ENCODE results near the gene DPP7.
A peak's percentile ranks its signal among the peaks of the same experiment; 100 is the strongest.

The DPP7 gene

DNA sequence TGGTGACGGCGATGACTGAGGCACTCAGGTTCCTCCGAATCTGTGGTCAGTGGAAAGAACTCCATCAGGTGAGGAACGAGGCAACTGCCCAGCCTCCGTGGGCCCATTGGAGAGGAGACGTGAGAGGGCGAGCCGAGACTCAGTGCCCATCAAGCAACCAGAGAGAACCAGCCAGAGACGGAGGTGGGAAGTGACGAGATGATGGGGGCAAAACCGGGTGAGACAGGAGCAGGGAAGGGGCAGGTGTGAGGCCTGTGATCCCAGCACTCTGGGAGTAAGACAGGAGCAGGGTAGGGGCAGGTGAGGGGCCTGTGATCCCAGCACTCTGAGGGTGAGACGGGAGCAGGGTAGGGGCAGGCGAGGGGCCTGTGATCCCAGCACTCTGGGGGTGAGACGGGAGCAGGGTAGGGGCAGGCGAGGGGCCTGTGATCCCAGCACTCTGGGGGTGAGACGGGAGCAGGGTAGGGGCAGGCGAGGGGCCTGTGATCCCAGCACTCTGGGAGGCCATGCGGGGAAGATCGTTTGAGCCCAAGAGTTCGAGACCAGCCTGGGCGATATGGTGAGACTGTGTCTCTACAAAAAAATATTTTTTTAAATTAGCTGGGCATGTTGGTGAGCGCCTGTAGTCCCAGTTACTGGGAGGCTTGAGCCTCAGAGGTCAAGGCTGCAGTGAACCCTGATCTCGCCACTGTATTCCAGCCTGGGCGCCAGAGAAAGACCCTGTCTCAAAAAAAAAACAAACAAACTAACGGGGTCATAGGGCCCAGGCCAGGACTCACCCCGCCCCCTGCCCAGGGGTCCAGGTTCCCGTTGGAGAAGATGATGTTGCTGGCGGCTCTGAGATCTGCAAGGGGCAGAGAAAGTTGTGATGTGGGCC lies 3.4 kb downstream of the DPP7 start:
- DNase-seq = no peak

DNA sequence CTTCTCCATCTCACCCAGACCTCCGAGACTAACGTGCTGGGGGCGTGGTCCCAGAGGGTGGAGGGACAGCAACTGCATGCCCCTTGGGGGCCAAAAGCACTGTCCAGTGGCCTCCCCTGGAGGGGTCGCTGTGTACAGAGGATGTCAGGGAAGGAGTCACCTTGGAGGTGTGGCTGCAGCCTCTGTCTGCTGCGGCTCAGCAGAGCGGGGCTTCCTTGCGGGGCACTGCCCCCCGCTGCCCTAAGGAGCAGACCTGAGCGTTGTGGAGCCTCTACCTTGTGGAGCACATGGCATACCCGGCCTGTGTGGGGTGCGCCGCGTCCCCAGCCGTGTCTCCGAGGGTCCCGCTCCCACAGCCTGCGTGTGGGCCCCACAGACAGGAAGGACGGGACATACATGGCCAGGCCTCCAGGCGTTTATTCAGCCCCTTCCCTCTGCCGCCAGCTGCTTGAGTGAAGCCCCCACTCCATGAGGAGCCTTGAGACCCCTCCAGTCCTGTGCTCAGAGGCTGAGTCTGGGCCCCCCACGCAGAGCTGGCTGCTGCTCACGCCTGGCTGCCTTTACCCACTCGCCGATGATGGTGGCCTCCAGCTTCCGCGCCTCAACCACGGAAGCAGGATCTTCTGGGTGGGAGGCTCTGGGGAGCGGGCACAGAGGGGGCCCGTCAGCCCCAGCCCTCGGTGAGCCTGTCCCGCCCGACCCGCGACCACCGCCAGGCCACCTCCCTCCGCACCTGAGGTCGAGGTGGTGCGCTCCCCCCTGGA lies 4.2 kb downstream of the DPP7 start:
- no peak for DNase-seq

DNA sequence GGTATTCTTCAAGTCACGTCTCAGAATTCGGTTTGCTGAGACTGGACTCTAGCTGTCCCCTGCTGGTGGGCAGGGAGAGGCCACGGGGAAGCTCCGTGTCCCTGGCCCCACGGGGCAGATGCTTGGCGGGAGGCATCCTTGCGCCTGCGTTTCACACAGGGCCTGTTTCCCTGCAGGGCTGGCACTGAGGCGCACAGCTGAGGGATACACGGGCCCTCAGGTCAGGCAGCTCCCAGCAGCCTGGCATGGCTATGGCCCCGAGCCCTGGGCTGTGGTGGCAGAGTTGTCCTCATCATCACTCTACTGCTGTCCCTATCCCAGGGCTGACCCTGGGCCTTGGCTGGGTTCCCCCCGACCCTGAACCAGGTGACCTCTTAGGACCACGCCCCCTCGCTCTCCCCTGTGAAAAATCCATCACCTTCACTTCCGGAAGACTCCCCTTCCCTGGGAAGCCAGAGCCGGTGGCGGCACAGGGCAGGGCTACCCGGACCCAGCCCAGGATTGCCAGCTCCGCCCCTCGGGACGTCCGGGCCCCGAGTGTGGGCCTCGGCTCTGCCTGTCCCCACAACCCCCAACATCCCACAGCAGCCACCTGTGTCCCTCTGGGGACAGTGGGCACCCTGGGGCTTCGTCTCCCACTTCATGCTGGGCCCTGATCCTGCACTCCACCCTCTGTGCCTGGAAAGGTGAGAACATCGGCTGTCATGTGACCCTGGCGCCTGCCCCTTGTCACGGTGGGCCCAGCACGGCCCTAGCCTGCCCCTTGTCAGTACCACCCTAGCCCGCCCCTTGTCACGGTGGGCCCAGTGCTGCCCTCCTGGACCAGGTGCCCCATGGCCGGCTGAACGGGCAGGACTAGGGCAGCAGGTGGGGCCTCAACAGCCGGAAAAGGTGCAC lies 5.0 kb downstream of the DPP7 start:
- no peak for DNase-seq

DNA sequence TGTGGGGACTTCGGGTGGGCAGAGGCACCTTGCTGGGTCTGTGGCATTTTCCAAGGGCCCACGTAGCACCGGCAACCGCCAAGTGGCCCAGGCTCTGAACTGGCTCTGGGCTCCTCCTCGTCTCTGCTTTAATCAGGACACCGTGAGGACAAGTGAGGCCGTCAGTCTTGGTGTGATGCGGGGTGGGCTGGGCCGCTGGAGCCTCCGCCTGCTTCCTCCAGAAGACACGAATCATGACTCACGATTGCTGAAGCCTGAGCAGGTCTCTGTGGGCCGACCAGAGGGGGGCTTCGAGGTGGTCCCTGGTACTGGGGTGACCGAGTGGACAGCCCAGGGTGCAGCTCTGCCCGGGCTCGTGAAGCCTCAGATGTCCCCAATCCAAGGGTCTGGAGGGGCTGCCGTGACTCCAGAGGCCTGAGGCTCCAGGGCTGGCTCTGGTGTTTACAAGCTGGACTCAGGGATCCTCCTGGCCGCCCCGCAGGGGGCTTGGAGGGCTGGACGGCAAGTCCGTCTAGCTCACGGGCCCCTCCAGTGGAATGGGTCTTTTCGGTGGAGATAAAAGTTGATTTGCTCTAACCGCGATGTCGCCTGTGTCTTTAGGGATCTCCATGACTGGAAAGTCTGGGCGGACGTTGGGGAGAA lies 5.8 kb downstream of the DPP7 start:
- no peak for DNase-seq

DNA sequence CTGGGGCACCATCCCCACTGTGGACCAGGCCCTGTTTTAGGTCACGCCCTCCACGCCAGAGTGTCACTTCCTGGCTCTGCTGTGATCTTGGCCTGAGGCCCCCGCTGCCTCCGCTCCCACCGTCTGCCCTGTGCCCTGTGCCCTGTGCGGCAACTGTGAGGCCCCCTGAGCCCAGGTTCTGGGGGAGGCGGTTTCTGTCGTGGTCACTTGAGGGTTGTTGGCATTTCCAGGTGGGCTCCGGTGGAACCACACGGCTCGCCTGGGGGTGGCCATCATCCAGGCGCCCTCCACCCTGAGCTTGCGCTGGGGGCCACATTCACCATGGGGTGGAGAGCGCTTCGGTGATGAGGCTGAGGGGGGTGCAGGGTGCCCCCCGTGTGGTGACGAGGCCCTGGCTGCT lies 6.6 kb downstream of the DPP7 start:
- DNase-seq = no peak

DNA sequence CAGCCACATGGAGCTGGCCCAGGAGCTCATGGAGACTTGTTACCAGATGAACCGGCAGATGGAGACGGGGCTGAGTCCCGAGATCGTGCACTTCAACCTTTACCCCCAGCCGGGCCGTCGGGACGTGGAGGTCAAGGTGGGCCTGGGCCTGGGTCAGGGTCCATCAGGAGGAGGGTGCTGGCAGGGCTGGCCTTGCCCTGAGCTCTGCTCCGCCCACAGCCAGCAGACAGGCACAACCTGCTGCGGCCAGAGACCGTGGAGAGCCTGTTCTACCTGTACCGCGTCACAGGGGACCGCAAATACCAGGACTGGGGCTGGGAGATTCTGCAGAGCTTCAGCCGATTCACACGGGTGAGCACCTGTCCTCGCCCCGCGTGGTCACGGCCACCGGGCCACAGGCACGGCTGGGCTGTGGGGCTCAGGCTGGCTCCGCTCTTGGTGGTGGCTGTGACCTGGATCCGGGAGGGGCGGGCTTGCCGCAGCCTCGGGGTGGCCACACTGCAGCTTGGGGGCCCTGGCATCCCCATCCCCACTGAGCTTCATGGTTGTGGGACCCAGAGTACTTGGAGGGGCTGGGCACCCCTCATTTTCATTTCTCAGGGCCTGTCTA lies 7.1 kb downstream of the DPP7 start:
- DNase-seq = no peak

DNA sequence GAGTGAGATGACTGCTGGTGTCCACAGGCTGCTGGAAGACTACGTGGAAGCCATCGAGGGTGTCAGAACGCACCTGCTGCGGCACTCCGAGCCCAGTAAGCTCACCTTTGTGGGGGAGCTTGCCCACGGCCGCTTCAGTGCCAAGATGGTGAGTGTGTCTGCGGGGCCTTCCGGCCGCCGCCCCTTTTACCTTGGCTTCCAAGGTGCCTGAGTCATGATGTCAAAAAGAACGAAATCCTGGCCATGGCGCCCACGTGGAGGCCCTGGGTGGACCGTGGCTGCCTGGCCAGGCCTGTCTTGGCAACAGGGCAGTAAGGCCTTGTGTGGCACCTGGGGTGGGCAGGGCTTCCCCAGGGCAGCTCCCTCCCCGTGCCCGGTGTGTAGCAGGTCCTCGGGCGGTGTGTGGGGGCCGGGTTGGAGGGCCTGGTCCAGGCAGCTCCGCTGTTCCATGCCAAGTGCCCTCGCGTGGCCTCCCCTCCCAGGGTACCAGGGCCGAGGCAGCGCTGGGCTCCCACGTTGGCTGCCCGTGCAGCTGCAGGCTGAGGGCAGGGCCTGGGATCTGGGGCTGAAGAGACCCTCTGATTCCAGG lies 7.8 kb downstream of the DPP7 start:
- no peak for DNase-seq

DNA sequence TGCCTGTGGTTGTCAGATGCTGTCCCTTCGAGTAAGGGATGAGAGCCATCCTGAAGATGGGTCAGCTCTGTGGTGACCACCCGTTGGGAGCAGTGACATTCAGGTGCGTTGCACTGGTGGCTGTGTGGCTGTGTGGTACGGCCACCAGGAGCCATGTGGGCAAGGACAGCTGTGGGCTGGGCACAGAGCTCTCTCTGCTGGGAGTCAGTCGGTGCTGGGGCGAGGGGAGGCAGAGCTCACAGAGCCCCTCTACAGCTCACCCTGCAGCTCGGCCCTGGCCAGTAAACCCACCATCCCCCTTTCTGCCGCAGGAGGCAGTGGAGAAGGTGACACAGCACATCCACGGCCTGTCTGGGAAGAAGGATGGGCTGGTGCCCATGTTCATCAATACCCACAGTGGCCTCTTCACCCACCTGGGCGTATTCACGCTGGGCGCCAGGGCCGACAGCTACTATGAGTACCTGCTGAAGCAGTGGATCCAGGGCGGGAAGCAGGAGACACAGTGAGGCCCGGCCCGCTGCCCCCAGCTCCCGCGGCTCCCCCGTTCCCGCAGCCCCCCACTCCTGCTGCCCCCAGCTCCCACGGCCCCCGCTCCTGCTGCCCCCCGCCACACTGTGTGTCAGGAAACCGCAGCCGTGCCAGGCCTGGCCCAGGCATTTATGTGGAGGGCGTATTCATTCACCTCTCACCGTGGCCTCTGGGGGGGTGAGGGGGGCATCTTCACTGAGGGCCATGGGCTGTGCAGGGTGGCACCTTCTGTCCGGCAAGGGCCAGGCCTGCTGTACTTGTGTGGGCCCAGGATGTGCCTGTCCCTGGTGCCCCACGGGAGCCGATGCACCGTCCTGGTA lies 8.5 kb downstream of the DPP7 start:
- no peak for DNase-seq

DNA sequence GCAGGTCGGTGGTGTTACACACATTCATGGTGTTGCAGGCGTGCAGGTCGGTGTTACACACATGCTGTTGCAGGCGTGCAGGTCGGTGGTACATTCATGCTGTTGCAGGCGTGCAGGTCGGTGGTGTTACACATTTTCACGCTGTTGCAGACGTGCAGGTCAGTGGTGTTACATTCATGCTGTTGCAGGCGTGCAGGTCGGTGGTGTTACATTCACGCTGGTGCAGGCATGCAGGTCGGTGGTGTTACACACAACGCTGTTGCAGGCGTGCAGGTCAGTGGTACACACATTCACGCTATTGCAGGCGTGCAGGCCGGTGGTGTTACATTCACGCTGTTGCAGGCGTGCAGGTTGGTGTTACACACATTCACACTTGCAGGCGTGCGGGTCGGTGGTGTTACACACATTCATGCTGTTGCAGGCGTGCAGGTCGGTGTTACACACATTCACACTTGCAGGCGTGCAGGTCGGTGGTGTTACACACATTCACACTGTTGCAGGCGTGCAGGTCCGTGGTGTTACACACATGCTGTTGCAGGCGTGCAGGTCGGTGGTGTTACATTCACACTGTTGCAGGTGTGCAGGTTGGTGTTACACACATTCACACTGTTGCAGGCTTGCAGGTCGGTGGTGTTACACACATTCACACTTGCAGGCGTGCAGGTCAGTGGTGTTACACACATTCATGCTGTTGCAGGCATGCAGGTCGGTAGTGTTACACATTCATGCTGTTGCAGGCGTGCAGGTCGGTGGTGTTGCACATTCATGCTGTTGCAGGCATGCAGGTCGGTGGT lies 11.1 kb downstream of the DPP7 start:
- DNase-seq = no peak

DNA sequence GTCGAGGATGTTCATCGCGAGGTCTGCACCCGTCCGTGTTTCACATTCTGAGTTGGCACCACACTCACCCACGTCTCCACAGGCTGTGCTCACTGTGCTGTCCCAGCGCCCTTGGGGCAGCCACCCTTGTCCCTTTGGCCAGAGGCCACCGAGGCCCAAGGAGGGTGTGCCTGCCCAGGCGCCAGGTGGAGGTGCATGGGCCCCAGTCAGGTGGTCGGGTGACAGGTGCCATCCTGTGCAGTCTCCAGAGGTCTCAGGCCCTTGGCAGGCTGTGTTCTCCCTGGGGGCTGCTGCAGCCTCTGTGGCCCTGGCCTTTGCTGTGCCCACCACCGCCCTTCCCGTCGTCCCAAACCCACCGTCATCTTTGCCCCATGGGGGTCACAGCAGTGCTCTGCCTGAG lies 15.3 kb downstream of the DPP7 start:
- DNase-seq = no peak

DNA sequence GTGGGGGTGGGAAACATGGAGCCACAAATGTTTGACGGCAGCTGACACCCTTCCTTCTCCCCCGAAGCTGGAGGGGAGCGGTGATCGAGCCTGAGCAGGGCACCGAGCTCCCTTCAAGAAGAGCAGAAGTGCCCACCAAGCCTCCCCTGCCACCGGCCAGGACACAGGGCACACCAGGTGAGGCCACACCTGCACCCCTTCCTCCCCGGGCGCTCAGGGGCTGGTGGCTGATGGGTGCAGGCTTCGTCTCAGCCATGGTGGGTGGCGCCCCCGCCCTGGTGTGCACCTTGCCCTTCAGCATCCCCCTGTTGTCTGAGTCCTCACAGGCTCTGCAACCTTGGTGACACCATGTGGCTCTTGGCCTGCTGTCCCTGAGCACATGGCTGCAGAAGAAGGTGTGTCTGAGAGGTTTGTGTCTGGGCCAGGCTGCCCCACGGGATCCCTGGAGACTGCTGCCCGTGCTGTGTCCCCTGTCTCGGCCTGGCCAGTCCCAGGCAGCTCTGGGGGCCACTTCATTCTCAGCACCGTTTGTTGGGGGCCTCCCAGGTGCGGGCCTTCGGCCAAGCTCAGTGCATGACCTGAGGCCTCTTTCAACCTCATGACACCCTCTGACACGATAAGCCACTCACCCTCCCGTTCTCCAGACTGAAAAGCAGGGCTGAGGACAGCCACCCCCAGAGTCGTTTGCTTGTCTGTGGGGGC lies 16.6 kb downstream of the DPP7 start:
- no peak for DNase-seq

DNA sequence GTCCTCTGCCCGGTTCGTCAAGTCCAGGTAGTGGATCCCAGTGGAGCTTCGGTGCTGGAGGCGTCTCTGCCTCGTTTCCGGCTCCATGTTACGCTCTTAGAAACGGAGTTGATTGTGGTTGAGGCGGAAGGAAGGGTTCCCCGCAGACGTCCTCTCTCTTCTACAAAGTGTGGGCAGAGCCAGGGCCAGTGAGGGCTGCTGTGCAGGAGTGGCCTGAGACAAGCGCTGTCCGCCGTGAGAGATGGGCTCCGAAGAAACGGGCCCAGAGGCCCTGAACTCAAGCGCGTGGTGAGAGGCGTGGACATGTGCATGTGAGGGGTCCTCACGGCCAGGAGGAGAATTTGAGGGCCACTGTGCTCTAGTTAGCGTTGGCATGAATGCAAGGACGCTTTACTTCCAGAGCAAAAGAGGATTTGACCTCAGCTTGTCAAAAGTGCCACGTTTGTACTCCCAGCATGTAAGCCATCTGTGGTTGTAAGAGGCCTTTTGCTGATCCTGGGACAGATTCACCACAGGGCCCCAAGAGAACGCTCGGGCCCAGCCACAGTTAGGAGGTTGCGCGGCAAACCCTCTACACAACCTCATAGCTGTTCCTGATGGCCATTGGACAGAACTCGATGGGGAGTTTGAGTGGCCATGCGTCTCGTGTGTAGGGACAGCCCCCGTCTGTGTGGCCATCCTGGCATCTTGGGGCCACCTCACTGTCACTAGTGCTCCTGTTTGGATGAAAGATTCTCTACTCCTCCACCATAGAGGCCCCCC lies 17.6 kb downstream of the DPP7 start:
- no peak for DNase-seq

DNA sequence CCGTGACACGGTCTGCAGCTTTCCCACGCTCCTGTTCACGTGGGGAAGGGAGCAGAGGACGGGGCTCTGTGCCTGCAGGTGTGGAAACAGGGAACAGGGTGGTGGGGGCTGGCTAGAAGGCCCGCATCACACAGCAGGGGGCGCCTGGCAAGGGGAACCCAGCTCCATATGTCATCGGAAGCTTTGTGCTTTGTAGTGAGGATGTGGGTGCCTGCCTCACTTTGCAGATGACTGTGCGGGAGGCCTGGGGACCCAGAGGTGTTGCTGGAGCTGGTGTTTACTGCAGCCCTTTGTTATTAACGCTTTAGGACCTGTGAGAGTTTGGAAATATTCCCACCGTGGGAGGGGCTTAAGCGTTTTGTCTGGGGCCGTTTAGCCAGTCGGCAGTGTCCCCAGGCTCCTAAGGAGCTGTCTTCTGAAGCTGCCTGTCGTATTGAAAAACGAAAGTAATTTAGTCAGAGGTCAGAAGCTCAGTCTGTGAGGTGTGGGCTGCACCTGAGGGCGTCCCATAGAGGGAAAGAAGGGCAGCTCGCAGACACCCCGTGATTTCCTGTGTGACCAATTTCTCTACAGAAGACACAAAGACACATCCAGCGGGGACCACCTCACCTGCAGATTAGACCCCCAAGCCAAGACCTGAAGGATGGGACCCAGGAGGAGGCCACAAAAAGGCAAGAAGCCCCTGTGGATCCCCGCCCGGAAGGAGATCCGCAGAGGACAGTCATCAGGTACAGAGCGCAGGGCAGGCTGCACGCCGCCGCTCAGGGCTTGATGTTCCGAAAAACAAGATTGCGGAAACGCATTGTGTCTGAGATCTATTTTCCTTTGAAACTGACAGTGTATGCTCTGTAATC lies 18.6 kb downstream of the DPP7 start:
- DNase-seq = peak; percentile 87

DNA sequence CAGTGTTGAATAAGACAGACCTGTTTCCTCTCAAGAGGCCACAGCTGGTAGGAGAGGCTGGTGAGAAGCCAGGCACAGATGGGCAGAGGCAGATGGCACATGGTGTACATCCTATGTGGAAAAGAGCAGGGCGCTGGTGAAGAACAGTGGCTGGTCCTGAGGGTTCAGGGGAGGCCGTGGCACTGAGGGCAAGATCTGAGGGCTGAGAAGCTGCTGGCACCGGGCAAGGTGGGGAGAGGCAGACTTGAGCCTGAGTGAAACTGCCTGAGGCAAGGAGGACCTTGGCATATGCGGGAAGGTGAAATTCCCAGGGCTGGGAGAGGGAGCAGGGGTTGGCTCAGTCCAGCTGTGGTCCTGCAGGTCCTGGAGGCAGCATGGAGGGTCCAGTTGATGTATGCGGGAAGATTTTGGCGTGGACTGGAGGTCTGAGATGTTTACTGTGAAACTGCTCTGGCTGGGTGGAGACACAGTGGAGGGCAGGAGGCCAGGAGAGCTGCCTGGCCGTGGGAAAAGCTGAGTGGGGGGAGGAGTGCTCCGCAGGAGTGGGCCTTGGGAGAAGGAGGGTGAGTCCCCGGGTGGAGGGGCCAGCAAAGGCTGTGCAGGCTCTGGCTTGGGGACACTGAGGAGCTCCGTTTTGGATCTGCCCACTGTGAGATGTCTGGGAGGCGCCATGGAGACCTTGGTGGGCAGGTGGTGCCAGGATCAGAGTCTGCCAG lies 25.1 kb downstream of the DPP7 start:
- DNase-seq = no peak

DNA sequence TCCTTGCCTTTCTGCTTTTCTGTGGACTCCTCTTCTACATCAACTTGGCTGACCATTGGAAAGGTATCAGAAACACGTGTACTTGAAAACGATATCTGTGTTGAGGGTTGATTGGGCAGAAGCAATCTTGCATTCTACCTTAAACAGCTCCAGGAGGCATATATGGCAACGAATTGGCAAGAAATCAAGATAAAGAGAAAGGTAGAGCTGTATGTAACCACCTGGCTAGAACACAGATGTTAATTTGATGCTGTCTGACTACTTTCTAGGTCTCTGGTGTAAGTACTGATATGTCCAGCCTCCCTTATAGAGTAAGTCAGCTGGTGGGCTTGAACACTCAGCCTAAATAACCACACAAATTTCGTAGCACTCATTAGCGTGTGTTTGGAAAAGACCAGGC lies 26.4 kb downstream of the DPP7 start:
- DNase-seq = no peak

DNA sequence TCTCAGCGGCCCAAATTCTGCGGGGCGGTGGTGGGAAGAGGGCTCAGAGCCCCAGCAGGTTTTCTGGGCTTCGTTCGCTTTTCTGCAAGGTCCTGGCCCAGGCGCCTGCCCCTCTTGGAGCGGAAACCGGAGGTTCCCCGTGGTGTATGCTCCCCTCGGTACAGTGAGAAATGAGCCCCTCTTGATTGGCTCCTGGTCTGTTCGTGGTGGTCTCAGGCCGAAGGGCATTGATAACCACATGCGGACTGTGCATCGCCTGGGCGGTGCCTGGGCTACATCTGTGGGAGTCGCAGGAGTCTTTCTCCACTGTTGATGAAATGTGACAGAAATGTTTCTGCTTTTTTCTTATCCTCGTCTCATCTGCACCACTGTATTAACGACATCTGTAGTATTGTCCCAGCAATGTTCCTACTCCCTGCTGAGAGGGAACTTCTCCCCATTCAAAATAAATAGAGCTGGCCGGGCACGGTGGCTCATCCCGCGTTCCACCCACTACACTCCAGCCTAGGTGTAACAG lies 27.1 kb downstream of the DPP7 start:
- DNase-seq = no peak
